Stomach (tissue), 9 donors: ENCODE data around the gene PHOX2A. TPM values are rescaled to one million over a fixed set of nuclear protein-coding genes. Genes with fewer than 3 reads are reported as not detected.

ENCODE experiments used
- DNase-seq, 2 donors: peaks; one replicate each; pipeline versions ENCODE4 v3.0.0 to v3.0.0-alpha.2; 2013 to 2019
- H3K27ac ChIP-seq, 5 donors: fragments of 200-600 bp in 4 of 5; sonication (generic) in 4 of 5; one replicate each; pipeline ENCODE4 v1.5.1; 2013 to 2019; ENCODE audit warnings: mild to moderate bottlenecking in 1 of 5, moderate library complexity in 1 of 5
- H3K27me3 ChIP-seq, 3 donors: fragments of 200-600 bp; sonication (generic); one replicate each; pipeline ENCODE4 v1.5.1; 2017 to 2019; ENCODE audit warnings: mixed run types in 1 of 3
- H3K36me3 ChIP-seq, 4 donors: fragments of 200-600 bp; sonication (generic); 1 replicate in 3 of 4; 2 replicates in 1 of 4; pipeline ENCODE4 v1.5.1; 2016 to 2019
- H3K4me1 ChIP-seq, 4 donors: fragments of 200-600 bp; sonication (generic); one replicate each; pipeline ENCODE4 v1.5.1; 2016 to 2019
- H3K4me3 ChIP-seq, 4 donors: fragments of 200-600 bp; sonication (generic) in 3 of 4; one replicate each; pipeline ENCODE4 v1.5.1; 2016 to 2019; ENCODE audit warnings: mild to moderate bottlenecking in 1 of 4
- H3K9me3 ChIP-seq, 4 donors: fragments of 200-600 bp; sonication (generic); one replicate each; pipeline ENCODE4 v1.5.1; 2016 to 2019
- EP300 ChIP-seq: sonication (generic); formaldehyde crosslinking; IDR thresholded peaks from one replicate; pipeline ENCODE4 v1.6.1; 2017; ENCODE audit warnings: antibody characterized with exemption
- POLR2A ChIP-seq, 4 donors: fragments of 450-650 bp; IDR thresholded peaks; one replicate each; pipeline ENCODE4 v1.6.1; 2016; ENCODE audit warnings: antibody characterized with exemption in 4 of 4, control low read depth in 2 of 4, mild to moderate bottlenecking in 1 of 4, moderate library complexity in 1 of 4
- POLR2AphosphoS5 ChIP-seq, 3 donors: sonication (generic); formaldehyde crosslinking; IDR thresholded peaks; one replicate each; pipeline ENCODE4 v1.6.1; 2016; ENCODE audit warnings: antibody characterized with exemption in 3 of 3
- WGBS, 5 donors: extraction: QIAGEN DNeasy Blood & Tissue Kit in 3 of 5; methylation state at CpG; one replicate each; pipeline versions ENCODE4 v1.1.5 to v1.1.7; 2013 to 2018; 5-methylcytosine and 5-hydroxymethylcytosine counted together
- intact Hi-C: fragments of 100-400 bp; cut with DNase I; formaldehyde crosslinking; loops from one replicate; pipeline ENCODE4 v1.15.1; 2023; ENCODE audit warnings: low total_unique reads
- polyA plus RNA-seq, 3 donors: library from polyadenylated mRNA; stranded (reverse); fragments of 200-250 nt; gene quantifications; one replicate each; pipeline ENCODE4 v1.2.3, GENCODE V29; 2013
- total RNA-seq, 5 donors: library from RNA; depleted of rRNA; stranded (reverse); fragments of >200 nt; gene quantifications; one replicate each; pipeline versions ENCODE4 v1.1.0 to v1.2.3, GENCODE V29; 2014 to 2016
- TF ChIP-seq, protein P1 (sequence below), 7 experiments: fragments of 450-650 bp in 4 of 7; fragments of 200-600 bp in 3 of 7; sonication (generic) in 3 of 7; IDR thresholded peaks; one replicate each; pipeline ENCODE4 v1.5.1; 2016 to 2019; ENCODE audit warnings: antibody characterized with exemption in 7 of 7, control low read depth in 2 of 7, mild to moderate bottlenecking in 1 of 7
- donor health status: healthy with polysubstance abuse.
- donor health status: Bipolar disorder and iron deficiency.
- donor health status: healthy.

PHOX2A gene
- total and polyA plus RNA-seq, 8 donors, result 0.53 TPM; not detected in 7

DNA sequence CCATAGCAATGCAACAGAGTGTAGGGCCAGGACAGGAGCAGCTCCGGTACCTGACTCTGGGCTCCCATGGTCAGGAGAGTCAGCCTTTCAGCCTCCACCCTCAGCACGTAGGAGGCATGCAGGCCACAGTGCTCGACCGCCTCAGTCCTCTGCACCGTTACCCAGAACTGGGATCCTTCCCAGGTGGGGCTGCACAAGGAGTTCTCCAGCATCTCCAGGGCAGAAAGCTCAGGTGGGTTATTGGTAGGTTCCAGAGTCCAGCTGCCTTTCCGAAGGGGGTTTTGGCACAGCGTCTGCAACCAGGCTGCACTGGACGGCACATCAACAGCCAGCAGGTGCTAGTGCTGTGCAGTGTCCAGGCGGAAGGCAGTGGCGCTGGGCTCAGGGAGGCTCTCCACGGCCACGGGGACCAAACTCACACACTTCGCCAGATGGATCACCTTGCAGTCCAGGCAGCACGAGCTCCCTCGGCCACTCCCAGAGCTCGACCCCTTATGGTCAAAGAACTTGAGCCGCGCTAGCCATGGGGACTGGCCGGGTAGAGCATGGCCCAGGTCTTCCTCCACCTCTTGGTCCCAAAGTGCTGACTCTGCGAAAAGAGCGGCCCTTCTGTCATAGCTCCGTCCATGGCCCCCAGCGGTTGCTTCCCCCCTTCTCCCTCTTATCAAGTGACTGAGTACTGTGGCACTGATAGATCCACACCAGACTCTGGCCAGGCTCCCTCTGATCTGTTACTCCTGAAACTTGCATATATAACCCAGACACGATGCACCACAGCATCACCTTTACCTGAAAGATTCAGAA lies 6.9 kb upstream of the PHOX2A start:
- TF ChIP-seq POLR2A (IDR thresholded peaks at IDR 0.05) (no peak), EP300 (no peak), POLR2AphosphoS5 (IDR thresholded peaks at IDR 0.05) (no peak)
- TF ChIP-seq, protein P1, sequence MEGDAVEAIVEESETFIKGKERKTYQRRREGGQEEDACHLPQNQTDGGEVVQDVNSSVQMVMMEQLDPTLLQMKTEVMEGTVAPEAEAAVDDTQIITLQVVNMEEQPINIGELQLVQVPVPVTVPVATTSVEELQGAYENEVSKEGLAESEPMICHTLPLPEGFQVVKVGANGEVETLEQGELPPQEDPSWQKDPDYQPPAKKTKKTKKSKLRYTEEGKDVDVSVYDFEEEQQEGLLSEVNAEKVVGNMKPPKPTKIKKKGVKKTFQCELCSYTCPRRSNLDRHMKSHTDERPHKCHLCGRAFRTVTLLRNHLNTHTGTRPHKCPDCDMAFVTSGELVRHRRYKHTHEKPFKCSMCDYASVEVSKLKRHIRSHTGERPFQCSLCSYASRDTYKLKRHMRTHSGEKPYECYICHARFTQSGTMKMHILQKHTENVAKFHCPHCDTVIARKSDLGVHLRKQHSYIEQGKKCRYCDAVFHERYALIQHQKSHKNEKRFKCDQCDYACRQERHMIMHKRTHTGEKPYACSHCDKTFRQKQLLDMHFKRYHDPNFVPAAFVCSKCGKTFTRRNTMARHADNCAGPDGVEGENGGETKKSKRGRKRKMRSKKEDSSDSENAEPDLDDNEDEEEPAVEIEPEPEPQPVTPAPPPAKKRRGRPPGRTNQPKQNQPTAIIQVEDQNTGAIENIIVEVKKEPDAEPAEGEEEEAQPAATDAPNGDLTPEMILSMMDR (IDR thresholded peaks at IDR 0.05), result no peak
- no peak for DNase-seq
- H3K36me3 ChIP-seq, result no peaks in the 10 kb centered on the region
- intact Hi-C loops, result no loop called here
- no peak overlapping the region for H3K27ac ChIP-seq
- H3K27me3 ChIP-seq, result peaks cover 0 to 75% (median 9%) of the 10 kb centered on the region in 3 donors
- no peak overlapping the region for H3K4me3 ChIP-seq
- H3K4me1 ChIP-seq, result no peaks in the 10 kb centered on the region
- peaks cover 0 to 5% (median 0%) of the 10 kb centered on the region in 4 donors for H3K9me3 ChIP-seq
- WGBS, 5 donors, result 81 to 89% (median 86%) methylated on average over 20 to 24 of the region's 24 CpGs

DNA sequence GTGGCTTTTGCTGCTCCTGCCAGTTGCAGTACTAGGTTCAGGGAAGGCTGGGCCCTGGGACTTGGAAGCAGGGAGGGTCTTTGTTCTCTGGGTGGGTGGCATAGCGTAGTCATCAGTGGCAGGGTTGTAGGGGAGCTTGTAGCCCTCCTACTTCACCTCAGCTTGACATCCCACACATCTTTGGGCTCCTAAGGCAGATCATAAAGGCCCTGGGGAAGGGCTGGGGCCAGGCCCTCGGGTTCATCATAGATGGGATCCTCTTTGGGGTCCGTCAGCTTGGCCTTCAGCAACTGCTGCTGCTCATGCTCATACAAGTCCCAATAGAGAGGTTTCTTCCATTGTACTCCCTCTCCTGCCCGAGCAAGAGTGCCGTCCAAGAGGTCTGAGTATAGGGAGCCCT lies 6.0 kb upstream of the PHOX2A start:
- peaks cover 0 to 3% (median under 1%) of the 10 kb centered on the region in 4 donors for H3K4me1 ChIP-seq
- no peaks in the 10 kb centered on the region for H3K36me3 ChIP-seq
- TF ChIP-seq POLR2A (IDR thresholded peaks at IDR 0.05) (no peak), POLR2AphosphoS5 (IDR thresholded peaks at IDR 0.05) (no peak), EP300 (no peak)
- TF ChIP-seq, protein P1 (IDR thresholded peaks at IDR 0.05), result no peak
- no peak overlapping the region for H3K4me3 ChIP-seq
- no peak overlapping the region for H3K27ac ChIP-seq
- peaks cover 4 to 84% (median 18%) of the 10 kb centered on the region in 3 donors for H3K27me3 ChIP-seq
- peaks cover 0 to 5% (median 0%) of the 10 kb centered on the region in 4 donors for H3K9me3 ChIP-seq
- 82 to 92% (median 85%) methylated on average over 4 to 5 of the region's 5 CpGs for WGBS, 5 donors
- DNase-seq, result no peak
- intact Hi-C loops, result no loop called here

DNA sequence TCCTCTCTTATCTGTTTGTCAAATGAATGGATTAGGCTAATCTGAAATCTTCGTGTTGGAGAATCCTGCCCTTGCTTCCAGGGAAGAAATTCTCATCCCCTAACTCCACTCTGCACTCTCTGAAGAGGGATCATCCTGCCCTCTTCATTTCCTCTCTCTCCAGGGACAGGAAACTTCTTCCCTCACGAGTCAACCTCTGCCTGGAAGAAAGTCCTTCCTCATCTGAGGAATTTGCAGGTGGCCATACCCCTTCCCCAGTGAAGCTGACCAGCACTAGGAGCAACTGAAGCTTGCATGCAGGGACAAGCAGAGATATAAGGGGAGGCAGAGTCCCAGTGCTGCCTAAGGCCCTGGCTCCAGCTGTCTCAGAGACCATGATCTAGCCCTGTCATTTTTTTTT lies 3.6 kb upstream of the PHOX2A start:
- WGBS, 5 donors, result 26 to 46% (median 34%) methylated on average over 2 of the region's 2 CpGs
- DNase-seq, result no peak
- Histone ChIP-seq H3K9me3 (peaks cover 0 to 8% (median 0%) of the 10 kb centered on the region in 4 donors), H3K36me3 (no peaks in the 10 kb centered on the region), H3K4me3 (no peak overlapping the region), H3K4me1 (peaks cover 10 to 19% (median 14%) of the 10 kb centered on the region in 4 donors), H3K27ac (no peak overlapping the region), H3K27me3 (peaks cover 21 to 90% (median 41%) of the 10 kb centered on the region in 3 donors)
- no peak for TF ChIP-seq POLR2AphosphoS5 (IDR thresholded peaks at IDR 0.05)
- TF ChIP-seq POLR2A (IDR thresholded peaks at IDR 0.05), result no peak
- no peak for TF ChIP-seq EP300
- TF ChIP-seq, protein P1 (IDR thresholded peaks at IDR 0.05), result no peak
- intact Hi-C loops, result no loop called here

DNA sequence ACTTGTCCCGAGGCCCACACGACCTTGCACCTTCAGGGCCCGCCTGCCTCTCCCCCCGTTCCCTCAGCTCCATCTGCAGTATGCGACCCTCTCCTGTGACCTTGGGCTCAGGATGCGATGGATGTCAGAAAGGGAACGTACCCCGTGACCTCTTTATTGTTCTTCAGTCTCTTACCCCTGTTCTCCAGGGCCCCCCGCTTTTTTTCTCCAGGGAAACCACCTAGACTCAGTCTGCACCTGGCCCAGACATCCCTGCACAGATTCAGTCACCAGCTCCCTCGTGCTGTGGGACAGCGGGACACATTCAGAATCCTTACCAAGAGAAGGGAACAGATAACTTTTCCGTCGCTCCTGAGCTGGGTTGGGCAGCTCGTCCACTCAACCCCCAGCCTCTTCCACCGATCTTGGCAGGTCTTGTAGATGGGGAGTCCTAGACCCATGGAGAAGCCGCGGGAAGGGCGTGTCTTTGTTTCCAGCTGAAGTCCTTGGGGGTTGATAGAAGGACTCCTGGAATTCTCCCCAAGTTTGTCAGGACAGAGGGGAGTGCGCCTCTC lies 1.4 kb upstream of the PHOX2A start:
- WGBS, 5 donors, result 11 to 18% (median 14%) methylated on average over 19 of the region's 19 CpGs
- intact Hi-C loops, result no loop called here
- TF ChIP-seq POLR2AphosphoS5 (IDR thresholded peaks at IDR 0.05), result no peak
- TF ChIP-seq POLR2A (IDR thresholded peaks at IDR 0.05), result no peak
- TF ChIP-seq EP300, result no peak
- TF ChIP-seq, protein P1 (IDR thresholded peaks at IDR 0.05), result no peak

More for the DNA sequence above, 1.4 kb upstream of the PHOX2A start:
- no peak for DNase-seq
- Histone ChIP-seq H3K4me1 (peaks cover 17 to 28% (median 24%) of the 10 kb centered on the region in 4 donors), H3K4me3 (no peak overlapping the region), H3K36me3 (no peaks in the 10 kb centered on the region), H3K27ac (no peak overlapping the region), H3K9me3 (peaks cover 0 to 8% (median 0%) of the 10 kb centered on the region in 4 donors), H3K27me3 (peaks cover 21 to 91% (median 61%) of the 10 kb centered on the region in 3 donors)
